ENCODE data around the gene C1R.

C1R gene

DNA sequence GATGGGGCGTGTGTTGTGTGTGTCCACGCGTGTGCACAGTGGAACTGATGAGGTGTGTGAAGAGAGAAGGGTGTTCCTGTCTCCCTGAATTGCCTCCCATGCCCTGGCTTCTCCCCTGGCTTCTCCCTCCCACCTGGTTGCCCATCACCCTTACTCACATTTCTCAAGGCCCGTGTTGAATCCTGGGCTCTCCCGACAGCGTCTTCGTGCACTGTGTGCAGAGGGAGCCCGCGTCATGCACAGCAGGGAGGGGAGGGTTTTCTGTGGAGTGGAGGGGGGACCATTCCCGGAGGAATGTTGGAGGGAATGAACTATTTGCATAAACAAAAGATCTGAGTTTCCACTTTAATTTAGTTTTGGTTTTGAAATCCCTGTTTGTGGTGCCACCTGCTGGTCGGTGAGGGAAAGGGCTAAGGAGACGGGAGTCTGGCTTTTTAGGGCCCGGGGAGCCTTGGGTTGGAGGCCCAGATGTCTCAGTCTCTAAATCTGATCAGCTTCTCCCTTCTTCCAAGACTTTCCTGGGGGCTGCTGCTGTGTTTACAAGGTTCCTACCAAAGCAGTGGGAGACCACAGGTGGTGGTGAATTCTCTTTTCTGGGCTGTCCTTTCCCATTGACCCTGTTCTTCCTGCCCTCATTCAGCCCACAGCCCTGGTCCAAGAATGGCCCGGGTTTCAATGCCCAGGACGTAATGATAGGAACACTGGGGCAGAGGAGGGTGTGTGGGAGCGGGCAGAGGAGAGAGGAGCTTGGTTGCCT, at the start of gene C1R:
C1R (minus strand) TSS at position 217 of the 757 bp plus-strand sequence; CDS start at position 160, 57 bp downstream.
- DNase-seq (ENCODE audit: low read depth, low spot score) = peak; percentile 49

GRCh38 chr12:7141351-7142005, 49.2 kb upstream of the C1R start:
- no peak for DNase-seq (ENCODE audit: low read depth, low spot score)

DNA sequence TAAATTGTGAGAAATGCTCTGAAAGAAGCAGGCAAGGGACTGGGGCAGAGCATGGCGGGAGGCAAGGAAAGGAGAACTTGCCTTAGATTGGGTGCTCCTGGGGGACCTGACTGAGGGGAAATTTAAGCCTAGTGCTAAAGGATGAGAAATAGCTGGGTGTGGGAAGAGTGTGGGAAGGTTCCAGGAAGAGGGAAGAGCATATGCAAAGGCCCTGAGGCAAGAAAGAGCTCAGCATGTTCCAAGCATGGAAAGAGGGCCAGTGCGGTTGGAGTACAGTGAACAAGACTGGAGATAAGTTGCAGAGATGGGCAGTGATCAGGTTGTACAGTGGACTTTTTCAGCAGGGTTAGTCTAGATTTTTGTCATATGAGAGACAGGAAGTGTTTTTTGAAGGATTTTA, 47.0 kb upstream of the C1R start:
- no peak for DNase-seq (ENCODE audit: low read depth, low spot score)

DNA sequence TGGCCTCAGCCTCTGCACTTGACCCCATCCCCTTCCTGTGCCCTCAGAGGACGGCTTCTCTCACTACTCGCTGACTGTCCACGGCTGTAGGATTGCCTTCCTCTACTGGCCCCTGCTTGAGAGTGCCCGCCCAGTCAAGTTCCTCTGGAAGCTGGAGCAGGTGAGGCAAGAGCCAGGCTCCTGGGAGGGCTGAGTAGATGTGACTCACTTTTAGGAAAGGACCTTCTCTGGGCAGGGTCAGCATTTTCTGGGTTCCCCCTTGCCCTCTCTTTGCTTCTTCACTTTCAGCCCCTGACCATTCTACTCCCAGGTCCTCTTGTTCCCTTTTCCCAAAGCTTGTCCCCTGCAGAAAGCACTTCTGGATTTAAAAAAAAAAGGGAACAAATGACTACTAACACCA, 45.7 kb upstream of the C1R start:
- no peak for DNase-seq (ENCODE audit: low read depth, low spot score)

DNA sequence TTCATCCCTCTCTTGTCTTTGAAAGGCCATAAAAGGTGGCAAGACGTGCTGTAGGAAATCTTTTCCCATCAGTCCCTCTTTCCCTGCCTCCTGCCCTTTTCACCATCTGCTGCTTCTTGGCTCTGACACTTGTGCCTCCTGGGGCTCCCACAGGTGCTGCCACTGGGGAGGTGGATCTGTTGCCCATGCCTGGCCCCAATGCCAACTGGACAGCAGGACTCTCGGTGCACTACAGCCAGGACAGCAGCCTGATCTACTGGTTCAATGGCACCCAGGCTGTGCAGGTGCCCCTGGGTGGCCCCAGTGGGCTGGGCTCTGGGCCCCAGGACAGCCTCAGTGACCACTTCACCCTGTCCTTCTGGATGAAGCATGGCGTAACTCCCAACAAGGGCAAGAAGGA, 44.4 kb upstream of the C1R start:
- DNase-seq (ENCODE audit: low read depth, low spot score) = no peak

GRCh38 chr12:7136071-7136470, 43.8 kb upstream of the C1R start:
- no peak for DNase-seq (ENCODE audit: low read depth, low spot score)

- DNase-seq (ENCODE audit: low read depth, low spot score) = no peak
Observed at GRCh38 chr12:7134396-7135166, 42.3 kb upstream of the C1R start.

GRCh38 chr12:7131502-7131866, 39.2 kb upstream of the C1R start:
- DNase-seq (ENCODE audit: low read depth, low spot score) = no peak

GRCh38 chr12:7130701-7131501, 38.7 kb upstream of the C1R start:
- no peak for DNase-seq (ENCODE audit: low read depth, low spot score)

DNA sequence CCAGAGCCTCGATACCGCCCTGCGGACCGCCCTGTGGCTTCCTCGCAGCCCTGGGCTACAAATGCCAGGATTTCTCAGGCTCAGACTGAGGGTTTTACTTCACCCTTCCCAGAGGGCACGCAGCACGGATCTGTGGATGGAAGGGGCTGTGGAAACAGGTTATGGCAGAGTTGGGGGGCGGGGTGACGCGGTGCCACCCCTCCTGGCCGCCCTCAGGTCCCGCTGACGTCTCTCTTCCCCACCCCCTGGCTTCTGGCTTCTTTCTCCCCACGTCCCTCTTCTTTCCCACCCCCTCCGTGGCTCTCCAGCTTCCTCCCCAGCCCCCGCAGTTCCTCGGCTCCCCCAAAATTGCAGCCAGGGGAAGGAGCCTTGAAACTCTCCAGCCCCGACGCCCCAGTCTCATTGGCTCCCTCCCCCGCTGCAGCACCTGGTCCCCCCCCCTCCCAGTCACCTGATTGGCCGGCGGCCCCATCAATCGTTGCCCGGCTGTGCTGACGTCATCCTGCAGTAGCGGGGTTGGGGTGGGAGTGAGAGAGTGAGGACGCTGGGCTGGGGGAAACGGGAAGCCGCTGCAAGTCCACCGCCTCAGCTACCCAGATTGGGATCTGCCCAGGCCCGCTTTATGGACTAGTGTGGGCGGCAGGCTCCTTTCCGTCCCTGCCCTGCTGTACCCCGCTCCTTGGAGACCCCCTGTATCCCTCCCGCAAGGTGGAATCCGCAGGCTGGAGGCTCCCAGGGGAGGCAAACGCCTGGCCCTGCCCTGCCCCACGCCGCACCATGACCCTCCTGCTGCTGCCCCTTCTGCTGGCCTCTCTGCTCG, 37.8 kb upstream of the C1R start, which contains the start of gene CLSTN3:
CLSTN3 (plus strand) TSS at position 500 of the 820 bp plus-strand sequence; CDS start at position 778, 278 bp downstream.
- peak; percentile 67 for DNase-seq (ENCODE audit: low read depth, low spot score)

DNA sequence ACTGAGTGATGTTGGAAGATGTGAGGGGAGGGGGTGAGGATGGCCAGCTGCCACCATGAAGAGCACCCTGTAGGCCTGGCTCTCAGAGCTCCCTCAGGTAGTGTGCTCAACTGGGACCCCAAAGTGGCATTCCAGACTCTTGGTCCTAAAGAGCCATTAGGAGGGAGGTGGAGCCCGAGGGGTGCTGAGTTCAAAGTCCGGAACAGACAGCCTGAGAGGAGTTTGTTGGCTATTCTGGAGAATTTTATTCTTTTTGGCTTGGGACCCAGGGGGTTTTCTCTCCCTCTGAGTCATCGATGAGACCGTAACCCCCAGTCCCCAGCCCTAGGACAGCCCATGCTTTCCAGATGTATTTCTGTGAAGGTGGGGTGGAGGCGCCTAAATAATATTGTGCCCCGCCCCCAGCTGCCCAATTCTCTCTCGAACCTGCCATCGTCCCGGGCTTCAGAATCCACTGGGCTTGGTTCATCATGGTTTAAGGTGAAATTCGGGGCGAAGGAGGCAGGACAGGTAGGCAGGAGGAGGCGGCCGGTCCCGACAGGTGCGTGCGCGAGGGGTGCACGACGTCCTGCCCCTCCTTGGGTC, 37.1 kb upstream of the C1R start:
- DNase-seq (ENCODE audit: low read depth, low spot score) = no peak

DNA sequence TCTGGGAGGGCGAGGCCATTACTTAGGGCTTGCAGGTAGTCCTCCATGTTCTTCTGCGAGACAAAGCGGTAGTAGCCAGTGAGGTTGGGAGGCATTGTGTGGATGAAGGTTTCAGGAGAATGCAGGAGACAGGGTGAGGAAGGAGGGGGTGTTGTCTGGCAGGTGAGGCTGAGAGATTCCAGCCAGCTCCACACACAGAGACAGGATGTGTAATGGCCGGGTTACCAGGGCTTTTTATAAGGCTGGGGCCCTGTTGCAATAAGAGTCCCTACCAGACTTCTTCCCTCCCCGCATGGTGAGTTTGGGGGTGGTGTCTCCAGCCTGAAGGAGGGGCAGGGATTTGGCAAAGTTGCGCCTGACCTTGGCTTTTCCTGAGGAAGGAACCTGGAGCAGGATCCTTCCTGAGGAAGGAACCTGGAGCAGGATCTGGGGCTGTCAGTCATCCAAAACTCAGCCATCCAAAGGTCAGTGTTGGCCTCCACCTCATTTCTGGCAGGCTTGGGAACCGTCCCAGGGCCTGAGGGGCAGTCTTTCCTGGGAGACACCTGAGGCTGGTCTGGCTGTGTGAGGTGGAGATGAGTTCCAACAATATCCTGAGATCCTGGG, 36.5 kb upstream of the C1R start, which contains the start of gene RBP5:
RBP5 (minus strand) TSS at position 209 of the 606 bp plus-strand sequence; CDS start at position 95, 114 bp downstream.
- DNase-seq (ENCODE audit: low read depth, low spot score) = no peak

- DNase-seq (ENCODE audit: low read depth, low spot score) = no peak
Observed at GRCh38 chr12:7127916-7128626, 35.8 kb upstream of the C1R start.

- no peak for DNase-seq (ENCODE audit: low read depth, low spot score)
Observed at GRCh38 chr12:7125632-7126227, 33.5 kb upstream of the C1R start.

- no peak for DNase-seq (ENCODE audit: low read depth, low spot score)
Observed at GRCh38 chr12:7123806-7124522, 31.7 kb upstream of the C1R start.

DNA sequence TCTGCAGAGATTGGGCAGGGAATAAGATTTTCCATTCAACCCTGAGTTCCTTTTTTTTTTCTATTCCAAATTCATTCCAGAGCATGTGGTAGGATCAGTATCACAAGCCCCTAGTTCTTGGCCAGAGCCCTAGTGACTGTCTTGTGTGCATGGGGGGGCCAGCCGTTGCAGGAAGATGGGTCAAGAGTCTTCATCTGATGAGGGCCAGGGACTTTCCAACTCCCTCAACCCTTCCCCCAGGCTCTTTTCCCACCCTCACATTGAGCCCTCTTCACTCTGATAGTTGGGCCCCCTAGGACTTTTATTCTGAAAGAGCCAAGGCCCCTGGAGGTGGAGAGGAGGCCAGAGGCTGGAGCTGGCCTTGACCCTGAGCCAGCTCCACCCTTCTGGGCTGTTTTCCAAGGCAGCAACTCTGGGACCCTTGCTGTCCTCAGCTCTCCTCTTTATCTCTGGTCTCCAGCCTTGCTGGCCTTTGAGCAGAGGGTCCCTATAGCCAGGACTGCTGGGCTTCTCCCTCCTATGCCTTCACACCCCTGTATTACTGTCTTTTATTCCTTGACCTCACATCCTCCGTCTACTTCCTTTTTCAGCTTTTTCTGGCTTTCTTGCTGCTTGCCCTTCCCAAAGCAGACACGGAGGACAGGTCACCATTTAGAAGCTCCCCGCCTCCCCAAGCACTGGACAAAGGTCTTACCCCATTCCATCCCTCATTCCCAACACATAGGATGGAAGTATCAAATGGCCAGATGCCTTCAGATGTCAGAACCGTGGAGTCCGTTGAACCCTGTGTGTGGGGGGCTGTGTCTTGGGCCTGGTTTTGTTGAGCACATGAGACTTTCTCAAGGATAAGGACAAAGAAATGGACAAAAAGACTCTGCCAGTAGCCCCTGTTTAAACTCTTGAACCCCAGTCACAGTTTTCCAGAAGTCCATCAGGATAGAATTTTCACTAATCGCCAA, 30.8 kb upstream of the C1R start:
- DNase-seq (ENCODE audit: low read depth, low spot score) = no peak

- DNase-seq (ENCODE audit: low read depth, low spot score) = no peak
Observed at GRCh38 chr12:7121324-7121723, 29.1 kb upstream of the C1R start.

Measured in activated naive CD8-positive, alpha-beta T cell treated with anti-CD3 and anti-CD28 coated beads, Interleukin-2, amount 50 U/mL, for 16 hours (primary cell).